Fibroblast of pulmonary artery (primary cell): ENCODE measurements around the gene CYP39A1.

Experiments
- DNase-seq: peaks from one replicate; pipeline ENCODE4 v3.0.0-alpha.2; 2010; ENCODE audit warnings: low read depth
- H3K4me3 ChIP-seq: replicated peaks from 2 replicates; pipeline ENCODE4 v1.5.1; 2011; ENCODE audit warnings: low read depth, mild to moderate bottlenecking, control low read depth, low read length, moderate library complexity
- CTCF ChIP-seq: IDR thresholded peaks from 2 replicates; pipeline ENCODE4 v1.5.1; 2011; ENCODE audit warnings: mild to moderate bottlenecking, control low read depth, low read length, inconsistent platforms; ENCODE audit errors: missing control alignments

Gene CYP39A1

GRCh38 chr6:46500382-46500781, 152.2 kb downstream of the CYP39A1 start:
- no peak for DNase-seq
- no peak for TF ChIP-seq CTCF
- H3K4me3 ChIP-seq: no peak overlapping the region
